IMR-90 (cell line): ENCODE results near the gene BCL6.

Experiments used
- BHLHE40 ChIP-seq: fragments of 150-350 bp; IDR thresholded peaks from 2 replicates; pipeline ENCODE4 v1.6.1; 2016; ENCODE audit warnings: mild to moderate bottlenecking, low read depth, low read length
- CEBPB ChIP-seq: IDR thresholded peaks from 2 replicates; pipeline ENCODE4 v1.6.1; 2012; ENCODE audit warnings: low read depth, low read length, improper control_type of control experiment
- CHD1 ChIP-seq: IDR thresholded peaks from 2 replicates; pipeline ENCODE4 v1.6.1; 2012; ENCODE audit warnings: low read depth, low read length, improper control_type of control experiment
- CTCF ChIP-seq: conservative IDR thresholded peaks from 2 replicates; pipeline ENCODE4 v1.5.1; 2012; ENCODE audit warnings: mild to moderate bottlenecking, low read depth, low read length, improper control_type of control experiment
- ELK1 ChIP-seq: fragments of 150-350 bp; IDR thresholded peaks from 2 replicates; pipeline ENCODE4 v1.6.1; 2016; ENCODE audit warnings: low read depth, mild to moderate bottlenecking, low read length, moderate library complexity, borderline replicate concordance
- FOS ChIP-seq: fragments of 150-350 bp; IDR thresholded peaks from 2 replicates; pipeline ENCODE4 v1.6.1; 2016; ENCODE audit warnings: low read depth, low read length
- MXI1 ChIP-seq: IDR thresholded peaks from 2 replicates; pipeline ENCODE4 v1.6.1; 2012; ENCODE audit warnings: low read depth, mild to moderate bottlenecking, low read length, moderate library complexity, borderline replicate concordance
- NFE2L2 ChIP-seq: fragments of 150-350 bp; IDR thresholded peaks from 2 replicates; pipeline ENCODE4 v1.6.1; 2016; ENCODE audit warnings: low read depth, mild to moderate bottlenecking, low read length
- POLR2A ChIP-seq: IDR thresholded peaks from 2 replicates; pipeline ENCODE4 v1.6.1; 2012; ENCODE audit warnings: mild to moderate bottlenecking, low read depth, low read length
- RAD21 ChIP-seq: IDR thresholded peaks from 2 replicates; pipeline ENCODE4 v1.6.1; 2012; ENCODE audit warnings: low read length, improper control_type of control experiment
- RFX5 ChIP-seq: IDR thresholded peaks from 2 replicates; pipeline ENCODE4 v1.8.0; 2012; ENCODE audit warnings: low read depth, mild to moderate bottlenecking, low read length, moderate library complexity
- SMC3 ChIP-seq: fragments of 150-350 bp; IDR thresholded peaks from 2 replicates; pipeline ENCODE4 v1.6.1; 2016; ENCODE audit warnings: low read depth, mild to moderate bottlenecking, antibody characterized with exemption, low read length, moderate library complexity
- USF2 ChIP-seq: fragments of 150-350 bp; IDR thresholded peaks from 2 replicates; pipeline ENCODE4 v1.6.1; 2017; ENCODE audit warnings: mild to moderate bottlenecking, antibody characterized with exemption, low read length, low read depth

GRCh38 chr3:187685948-187686347 is 59.3 kb downstream of the BCL6 start:
- no peak for TF ChIP-seq POLR2A
- no peak for TF ChIP-seq CTCF
- no peak for TF ChIP-seq RAD21
- TF ChIP-seq SMC3: no peak
- TF ChIP-seq RFX5: no peak
- TF ChIP-seq CEBPB: no peak
- no peak for TF ChIP-seq MXI1
- no peak for TF ChIP-seq NFE2L2
- TF ChIP-seq CHD1: no peak
- no peak for TF ChIP-seq ELK1
- TF ChIP-seq BHLHE40: no peak
- TF ChIP-seq USF2: no peak
- no peak for TF ChIP-seq FOS
